Measurements from ENCODE around the gene TACR2.

Gene TACR2

DNA sequence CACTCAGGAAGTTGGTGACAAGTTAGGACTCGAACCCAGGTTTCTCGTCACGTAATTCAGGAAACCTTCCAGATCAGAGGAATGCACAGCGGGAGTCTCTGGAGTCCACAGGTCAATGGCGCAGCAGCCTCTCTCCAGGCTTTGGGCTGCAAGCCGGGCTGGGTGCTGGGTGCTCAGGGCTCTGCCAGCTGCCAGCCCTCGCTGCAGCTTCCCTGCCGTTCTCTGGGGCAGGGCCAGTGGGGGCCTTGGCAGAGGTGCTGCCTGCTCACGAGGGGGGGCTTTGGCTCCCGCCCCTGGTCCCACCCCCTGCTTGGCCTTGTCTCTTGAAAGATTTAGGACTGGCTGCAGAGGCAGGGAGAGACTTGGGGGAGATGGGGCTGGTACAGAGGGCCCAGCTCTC is at the start of gene TACR2:
TSS of gene TACR2 (minus strand) at position 224 of the 400 bp plus-strand sequence. CDS start 595 bp downstream, outside the sequence.
- Histone ChIP-seq H3K9ac (ENCODE audit: low read length) (no peak within 1 kb of the TSS), H3K4me1 (ENCODE audit: control insufficient read depth, insufficient read depth, low read length) (no peaks in the 10 kb centered on the region), H3K27me3 (replicated peaks; ENCODE audit: control insufficient read depth, insufficient read depth, low read length) (peaks cover 32% of the 10 kb centered on the region), H3K36me3 (ENCODE audit: control insufficient read depth, insufficient read depth, low read length, severe bottlenecking) (no peaks in the 10 kb centered on the region), H3K4me3 (ENCODE audit: low read length) (no peak within 1 kb of the TSS), H3K9me3 (ENCODE audit: control insufficient read depth, low read length) (no peaks in the 10 kb centered on the region)
- no peak for DNase-seq (ENCODE audit: low read depth)

DNA sequence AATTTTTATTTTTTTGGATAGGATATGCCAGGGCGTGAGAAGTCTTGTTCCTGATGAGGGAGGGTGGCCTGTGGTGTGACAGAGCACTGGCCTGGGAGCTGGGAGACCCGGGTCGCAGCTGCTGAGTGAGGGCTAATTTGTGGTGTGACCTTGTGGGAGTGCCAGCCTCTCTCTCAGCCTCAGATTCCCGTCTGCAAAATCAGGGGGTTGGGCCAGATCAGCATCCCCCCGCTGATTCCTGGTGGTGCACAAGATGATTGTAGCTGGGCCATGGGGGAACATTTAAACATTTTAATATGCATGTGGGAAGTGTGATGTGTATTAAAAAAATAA is 49.4 kb upstream of the TACR2 start:
- DNase-seq (ENCODE audit: low read depth), result no peak
- no peaks in the 10 kb centered on the region for H3K27me3 ChIP-seq (replicated peaks; ENCODE audit: control insufficient read depth, insufficient read depth, low read length)

DNA sequence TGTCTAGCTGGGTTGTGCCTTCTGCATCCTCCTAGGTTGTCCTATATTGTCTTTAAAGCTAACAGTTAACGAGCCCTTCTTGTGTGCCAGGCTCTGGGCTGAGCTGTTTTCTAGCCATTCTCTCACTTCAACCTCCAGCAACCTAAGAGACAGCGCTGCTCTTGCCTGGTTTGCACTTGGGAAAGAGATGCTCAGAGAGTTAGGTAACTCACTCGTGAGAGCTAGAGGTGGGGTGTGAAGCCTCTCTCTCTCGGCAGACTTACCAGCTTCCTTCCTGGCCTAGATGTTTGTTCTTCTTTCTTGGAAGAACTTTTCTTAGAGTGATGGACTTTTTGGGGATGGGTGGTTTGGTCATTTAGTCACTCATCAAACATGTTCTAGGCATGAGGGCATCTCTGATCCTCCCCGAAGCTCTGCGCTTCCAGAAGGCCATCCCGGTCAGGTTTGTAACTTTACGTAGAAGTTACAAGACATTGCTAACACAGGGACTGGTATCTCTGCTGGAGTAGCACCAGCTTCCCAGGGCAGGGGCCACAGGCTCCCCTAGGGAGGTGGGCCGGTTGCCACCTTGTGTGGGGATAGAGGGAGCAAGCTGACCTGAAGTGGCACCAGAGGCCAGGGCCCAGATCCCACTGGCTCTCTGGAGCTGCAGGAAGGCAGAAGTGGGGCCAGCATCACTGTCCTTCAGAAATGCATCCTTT is 48.9 kb upstream of the TACR2 start:
- Histone ChIP-seq H3K9ac (ENCODE audit: low read length) (peak overlapping the region; percentile 26), H3K36me3 (ENCODE audit: control insufficient read depth, insufficient read depth, low read length, severe bottlenecking) (no peaks in the 10 kb centered on the region), H3K27me3 (replicated peaks; ENCODE audit: control insufficient read depth, insufficient read depth, low read length) (no peaks in the 10 kb centered on the region), H3K4me3 (ENCODE audit: low read length) (no peak overlapping the region), H3K4me1 (ENCODE audit: control insufficient read depth, insufficient read depth, low read length) (peaks cover 58% of the 10 kb centered on the region), H3K9me3 (ENCODE audit: control insufficient read depth, low read length) (no peaks in the 10 kb centered on the region)
- DNase-seq (ENCODE audit: low read depth), result no peak

More for the DNA sequence above, 49.4 kb upstream of the TACR2 start:
- Histone ChIP-seq H3K9ac (ENCODE audit: low read length) (no peak overlapping the region), H3K9me3 (ENCODE audit: control insufficient read depth, low read length) (no peaks in the 10 kb centered on the region), H3K4me3 (ENCODE audit: low read length) (no peak overlapping the region), H3K4me1 (ENCODE audit: control insufficient read depth, insufficient read depth, low read length) (peaks cover 58% of the 10 kb centered on the region), H3K36me3 (ENCODE audit: control insufficient read depth, insufficient read depth, low read length, severe bottlenecking) (no peaks in the 10 kb centered on the region)

DNA sequence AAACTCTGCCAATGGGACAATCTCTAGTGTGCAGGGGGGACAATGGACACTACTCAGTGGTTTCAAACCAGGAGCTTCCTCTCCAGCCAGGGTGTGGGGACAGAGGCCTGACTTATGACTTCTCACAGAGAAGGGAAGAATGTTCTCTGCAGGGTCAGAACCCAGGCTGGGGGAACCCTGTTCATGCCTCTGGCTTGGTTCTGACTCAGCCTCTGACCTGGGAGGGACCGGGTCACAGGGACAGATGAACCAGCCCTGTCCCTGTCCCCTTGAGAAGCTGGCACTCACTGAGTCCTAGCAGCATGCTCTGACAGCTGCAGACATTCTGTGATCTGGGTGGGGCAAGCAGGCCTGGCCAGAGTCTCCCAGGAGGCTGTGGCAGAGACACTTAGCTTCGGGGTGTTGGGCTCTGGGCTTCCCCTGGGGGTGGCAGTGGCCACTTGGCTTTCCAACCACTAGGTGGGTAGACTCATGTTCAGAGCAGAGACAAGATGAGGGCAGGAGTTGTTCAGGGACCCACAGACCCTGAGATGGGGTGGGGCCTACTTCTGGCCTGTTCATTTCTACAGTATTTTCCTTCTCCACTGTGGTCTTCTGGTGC is 48.2 kb upstream of the TACR2 start:
- Histone ChIP-seq H3K27me3 (replicated peaks; ENCODE audit: control insufficient read depth, insufficient read depth, low read length) (no peaks in the 10 kb centered on the region), H3K4me1 (ENCODE audit: control insufficient read depth, insufficient read depth, low read length) (peaks cover 61% of the 10 kb centered on the region), H3K9ac (ENCODE audit: low read length) (peak overlapping the region; percentile 59), H3K4me3 (ENCODE audit: low read length) (no peak overlapping the region), H3K36me3 (ENCODE audit: control insufficient read depth, insufficient read depth, low read length, severe bottlenecking) (no peaks in the 10 kb centered on the region), H3K9me3 (ENCODE audit: control insufficient read depth, low read length) (no peaks in the 10 kb centered on the region)
- DNase-seq (ENCODE audit: low read depth), result no peak

DNA sequence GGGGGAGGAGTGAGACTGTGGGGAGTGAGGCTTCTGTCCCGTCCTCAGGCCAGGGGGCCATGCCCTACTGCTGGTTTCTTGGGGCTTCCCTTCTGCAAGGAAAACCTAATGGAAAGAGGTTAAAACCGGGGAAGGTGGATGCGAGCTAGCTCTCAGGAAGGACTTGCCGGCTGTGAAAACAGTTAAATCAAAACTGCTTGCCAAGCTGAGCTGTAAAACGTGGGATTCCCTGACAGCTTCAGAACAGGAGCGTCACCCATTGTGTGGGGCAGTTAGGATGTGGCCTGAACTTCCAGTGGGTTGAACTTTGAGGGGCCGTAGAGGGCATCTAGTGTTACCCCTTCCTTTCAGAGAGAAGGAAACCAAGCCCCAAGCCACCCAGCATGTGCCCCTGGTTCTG is 47.7 kb upstream of the TACR2 start:
- Histone ChIP-seq H3K27me3 (replicated peaks; ENCODE audit: control insufficient read depth, insufficient read depth, low read length) (no peaks in the 10 kb centered on the region), H3K4me3 (ENCODE audit: low read length) (no peak overlapping the region), H3K9me3 (ENCODE audit: control insufficient read depth, low read length) (no peaks in the 10 kb centered on the region), H3K9ac (ENCODE audit: low read length) (peak overlapping the region; percentile 59), H3K36me3 (ENCODE audit: control insufficient read depth, insufficient read depth, low read length, severe bottlenecking) (no peaks in the 10 kb centered on the region), H3K4me1 (ENCODE audit: control insufficient read depth, insufficient read depth, low read length) (peaks cover 58% of the 10 kb centered on the region)
- DNase-seq (ENCODE audit: low read depth), result no peak

DNA sequence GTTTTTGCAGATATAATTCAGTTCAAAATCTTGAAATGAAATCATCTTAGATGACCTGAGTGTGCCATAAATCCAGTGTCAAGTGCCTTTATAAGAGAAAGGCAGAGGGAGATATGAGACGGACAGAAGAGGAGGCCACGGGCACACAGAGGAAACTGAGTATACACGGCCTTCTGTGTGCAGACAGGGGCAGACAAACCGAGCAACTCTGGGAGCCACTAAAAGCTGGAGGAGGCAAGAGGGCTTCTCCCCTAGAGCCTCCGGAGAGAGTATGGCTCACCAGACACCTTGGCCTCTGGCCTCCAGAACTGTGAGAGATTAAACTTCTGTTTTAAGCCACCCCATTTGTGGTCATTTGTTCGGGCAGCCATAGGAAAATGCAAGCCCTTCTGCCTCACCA is 47.2 kb upstream of the TACR2 start:
- Histone ChIP-seq H3K27me3 (replicated peaks; ENCODE audit: control insufficient read depth, insufficient read depth, low read length) (no peaks in the 10 kb centered on the region), H3K9ac (ENCODE audit: low read length) (peak overlapping the region; percentile 36), H3K4me1 (ENCODE audit: control insufficient read depth, insufficient read depth, low read length) (peaks cover 54% of the 10 kb centered on the region), H3K9me3 (ENCODE audit: control insufficient read depth, low read length) (no peaks in the 10 kb centered on the region), H3K36me3 (ENCODE audit: control insufficient read depth, insufficient read depth, low read length, severe bottlenecking) (no peaks in the 10 kb centered on the region), H3K4me3 (ENCODE audit: low read length) (no peak overlapping the region)
- no peak for DNase-seq (ENCODE audit: low read depth)

DNA sequence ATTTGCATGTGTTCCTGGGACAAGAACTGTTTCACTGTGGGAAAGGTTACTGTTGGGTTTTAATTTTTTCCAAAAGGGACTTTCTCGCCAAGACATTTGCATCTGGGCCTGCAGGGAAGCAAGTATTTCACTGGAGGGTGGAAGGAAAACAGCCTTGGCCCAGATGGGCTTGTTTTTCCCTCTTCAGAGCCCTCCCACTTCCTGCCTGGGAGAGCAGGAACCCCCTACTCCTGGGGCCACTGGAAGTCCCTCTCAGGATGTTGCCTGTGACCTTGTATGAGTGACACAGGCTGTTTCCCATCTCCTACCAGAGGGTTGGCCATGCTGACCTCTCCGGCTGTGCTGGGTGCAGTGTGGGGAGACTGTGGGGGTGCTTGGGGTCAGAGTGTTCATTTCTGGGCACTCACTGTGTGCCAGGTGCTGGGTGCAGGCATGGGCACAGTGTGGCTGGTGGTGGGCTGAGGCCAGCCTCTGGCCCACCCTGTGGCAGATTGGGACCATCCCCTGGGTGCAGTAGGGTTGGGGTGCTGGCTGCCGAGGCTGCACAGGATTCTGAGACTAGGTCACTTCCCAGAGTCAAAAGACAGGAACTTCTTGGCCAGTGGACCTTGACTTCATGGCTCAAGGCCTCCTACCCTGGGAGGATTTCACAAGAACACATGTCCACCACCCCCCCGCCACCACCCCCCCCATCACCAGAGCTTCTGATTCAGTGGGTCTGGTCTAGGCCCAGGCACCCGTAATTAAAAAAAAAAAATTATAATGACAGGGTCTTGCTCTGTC is 44.7 kb upstream of the TACR2 start:
- peaks cover 3% of the 10 kb centered on the region for H3K36me3 ChIP-seq (ENCODE audit: control insufficient read depth, insufficient read depth, low read length, severe bottlenecking)
- no peaks in the 10 kb centered on the region for H3K27me3 ChIP-seq (replicated peaks; ENCODE audit: control insufficient read depth, insufficient read depth, low read length)
- H3K9ac ChIP-seq (ENCODE audit: low read length), result peak overlapping the region; percentile 43
- H3K9me3 ChIP-seq (ENCODE audit: control insufficient read depth, low read length), result no peaks in the 10 kb centered on the region
- DNase-seq (ENCODE audit: low read depth), result no peak
- H3K4me3 ChIP-seq (ENCODE audit: low read length), result peak overlapping the region; percentile 13
- peaks cover 43% of the 10 kb centered on the region for H3K4me1 ChIP-seq (ENCODE audit: control insufficient read depth, insufficient read depth, low read length)

DNA sequence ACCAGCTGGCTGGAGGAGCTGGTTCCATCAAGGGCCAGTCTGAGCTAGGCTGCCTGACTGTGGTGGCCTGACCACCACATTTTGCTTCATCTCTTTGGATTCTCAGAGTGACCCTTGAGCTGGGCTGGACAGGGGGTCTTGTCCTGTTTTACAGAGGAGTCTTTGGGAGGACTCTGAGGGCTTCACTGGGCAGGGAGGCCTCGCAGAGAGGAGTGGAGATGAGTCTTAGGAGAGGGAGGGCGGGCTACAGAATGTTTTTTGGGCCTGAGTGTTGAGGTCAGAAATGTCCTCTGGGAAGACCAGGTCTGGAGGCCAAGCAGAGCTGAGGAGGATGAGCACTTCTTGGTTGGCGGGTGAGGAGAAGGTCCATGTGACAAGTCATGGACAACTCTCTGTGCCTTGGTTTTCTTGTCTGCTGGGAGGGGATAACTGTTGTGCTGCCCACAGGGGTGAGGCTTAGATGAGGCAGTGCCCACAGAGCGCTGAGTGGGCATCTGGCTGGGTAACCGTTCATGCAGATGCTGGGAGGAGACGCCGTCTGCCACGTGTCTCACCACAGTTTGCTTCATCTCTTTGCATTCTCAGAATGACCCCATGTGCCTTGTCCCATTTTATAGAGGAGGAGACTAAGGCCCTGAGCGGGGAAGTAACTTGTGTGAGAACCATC is 44.0 kb upstream of the TACR2 start:
- H3K27me3 ChIP-seq (replicated peaks; ENCODE audit: control insufficient read depth, insufficient read depth, low read length), result no peaks in the 10 kb centered on the region
- DNase-seq (ENCODE audit: low read depth), result no peak
- H3K9ac ChIP-seq (ENCODE audit: low read length), result no peak overlapping the region
- peaks cover 42% of the 10 kb centered on the region for H3K4me1 ChIP-seq (ENCODE audit: control insufficient read depth, insufficient read depth, low read length)
- H3K4me3 ChIP-seq (ENCODE audit: low read length), result no peak overlapping the region
- no peaks in the 10 kb centered on the region for H3K9me3 ChIP-seq (ENCODE audit: control insufficient read depth, low read length)
- peaks cover 4% of the 10 kb centered on the region for H3K36me3 ChIP-seq (ENCODE audit: control insufficient read depth, insufficient read depth, low read length, severe bottlenecking)

DNA sequence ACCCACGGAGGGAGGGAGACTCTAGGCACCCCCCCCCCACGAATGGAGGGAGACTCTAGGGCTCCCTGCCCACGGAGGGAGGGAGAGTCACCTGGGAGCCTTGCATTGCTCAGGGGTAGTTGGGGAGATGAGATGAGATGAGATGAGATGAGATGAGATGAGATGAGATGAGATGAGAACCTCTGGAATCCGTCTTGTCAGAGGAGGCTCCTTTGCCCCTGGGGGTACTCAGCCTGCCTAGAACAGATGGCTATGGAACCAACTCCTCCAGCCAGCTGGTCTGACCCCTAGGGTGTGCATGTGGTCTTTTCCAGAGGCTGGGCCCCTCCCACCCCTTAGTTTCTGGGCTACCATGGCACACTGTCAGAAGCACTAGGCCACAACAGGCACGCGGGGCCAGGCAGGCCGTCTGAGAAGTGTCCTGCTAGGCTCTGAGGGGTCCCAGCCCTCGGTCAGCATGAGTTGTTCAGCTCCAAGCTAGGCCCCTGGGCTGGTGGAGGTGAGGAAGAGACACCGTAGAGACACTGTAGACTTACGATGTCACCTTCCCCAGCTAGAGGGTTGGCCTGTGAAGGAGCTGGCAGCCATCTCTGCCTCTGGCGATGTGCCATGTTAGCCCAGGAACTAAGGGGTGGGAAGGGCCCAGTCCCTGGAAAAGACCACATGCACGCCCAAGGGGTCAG is 43.3 kb upstream of the TACR2 start:
- H3K9ac ChIP-seq (ENCODE audit: low read length), result no peak overlapping the region
- H3K27me3 ChIP-seq (replicated peaks; ENCODE audit: control insufficient read depth, insufficient read depth, low read length), result no peaks in the 10 kb centered on the region
- H3K9me3 ChIP-seq (ENCODE audit: control insufficient read depth, low read length), result no peaks in the 10 kb centered on the region
- no peak overlapping the region for H3K4me3 ChIP-seq (ENCODE audit: low read length)
- H3K4me1 ChIP-seq (ENCODE audit: control insufficient read depth, insufficient read depth, low read length), result peaks cover 37% of the 10 kb centered on the region
- DNase-seq (ENCODE audit: low read depth), result no peak
- H3K36me3 ChIP-seq (ENCODE audit: control insufficient read depth, insufficient read depth, low read length, severe bottlenecking), result peaks cover 4% of the 10 kb centered on the region

DNA sequence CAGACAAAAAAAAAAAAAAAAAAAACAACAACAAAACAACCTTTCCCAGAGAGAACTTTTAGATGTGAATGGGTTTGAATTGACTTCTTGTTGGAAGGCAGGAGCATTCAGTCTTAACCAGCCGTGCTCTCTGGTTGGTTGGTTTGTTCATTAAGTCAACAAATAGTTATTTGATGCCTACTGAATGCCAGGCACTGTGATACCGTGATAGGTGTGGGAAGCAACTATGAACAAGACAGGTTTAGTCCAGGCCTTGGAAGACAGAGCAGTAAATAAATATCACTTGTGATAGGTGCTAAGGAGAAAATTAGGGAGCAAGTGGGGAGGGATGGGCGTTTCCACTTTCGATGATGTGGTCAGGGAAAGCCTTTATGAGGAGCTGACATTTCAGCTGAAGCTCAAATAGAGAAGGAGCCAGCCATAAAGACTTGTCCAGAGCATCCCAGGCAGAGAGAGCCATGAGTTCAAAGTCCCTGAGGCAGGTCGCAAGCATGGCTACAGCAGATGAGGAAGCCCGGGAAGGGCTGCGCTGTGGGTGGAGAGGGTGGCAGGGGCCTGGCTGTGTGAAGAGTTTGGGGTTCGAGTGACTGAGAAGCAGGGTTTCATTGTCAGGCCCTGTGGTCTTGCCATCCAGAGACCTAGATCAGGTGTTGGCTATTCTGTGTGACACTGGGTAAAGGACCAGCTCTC is 42.5 kb upstream of the TACR2 start:
- Histone ChIP-seq H3K4me3 (ENCODE audit: low read length) (no peak overlapping the region), H3K4me1 (ENCODE audit: control insufficient read depth, insufficient read depth, low read length) (peaks cover 30% of the 10 kb centered on the region), H3K27me3 (replicated peaks; ENCODE audit: control insufficient read depth, insufficient read depth, low read length) (no peaks in the 10 kb centered on the region), H3K9me3 (ENCODE audit: control insufficient read depth, low read length) (no peaks in the 10 kb centered on the region), H3K9ac (ENCODE audit: low read length) (no peak overlapping the region), H3K36me3 (ENCODE audit: control insufficient read depth, insufficient read depth, low read length, severe bottlenecking) (peaks cover 4% of the 10 kb centered on the region)
- DNase-seq (ENCODE audit: low read depth), result no peak

Measured in adipocyte (in vitro differentiated cells).